Activated B cell treated with CpG ODN at 0.5 μM for 24 hours (primary cell): Measurements from ENCODE around the gene TDRD9. TPM values are rescaled to one million over a fixed set of nuclear protein-coding genes. Genes with fewer than 3 reads are reported as not detected.

Source experiments
- ATAC-seq: fragments of 200-7000 bp; cut with Tn5 transposase; one replicate; pipeline ENCODE4 v1.10.0; 2021; ENCODE audit warnings: low read depth, mild to moderate bottlenecking, moderate library complexity
- CTCF ChIA-PET: fragments of 350-600 bp; sonication (Branson Sonifier 250); formaldehyde crosslinking; loops from one replicate; lab custom pipeline; 2021; ENCODE audit warnings: antibody characterized with exemption; lab: Charles Lee
- POLR2A ChIA-PET: fragments of 350-600 bp; sonication (Branson Sonifier 250); formaldehyde crosslinking; loops from one replicate; lab custom pipeline; 2021; ENCODE audit warnings: antibody characterized with exemption; lab: Charles Lee
- DNase-seq: peaks from one replicate; pipeline ENCODE4 v3.0.0; 2022
- H3K27ac Mint-ChIP-seq: one replicate; pipeline ENCODE4 v1.8.0; 2020; ENCODE audit warnings: mixed read lengths
- H3K27me3 Mint-ChIP-seq: one replicate; pipeline ENCODE4 v1.8.0; 2021; ENCODE audit warnings: mixed read lengths
- H3K36me3 Mint-ChIP-seq: one replicate; pipeline ENCODE4 v1.8.0; 2021; ENCODE audit warnings: low read depth, mixed read lengths
- H3K4me1 Mint-ChIP-seq: one replicate; pipeline ENCODE4 v1.8.0; 2021; ENCODE audit warnings: mixed read lengths
- H3K4me3 Mint-ChIP-seq: one replicate; pipeline ENCODE4 v1.8.0; 2020; ENCODE audit warnings: mild to moderate bottlenecking, mixed read lengths
- H3K9me3 Mint-ChIP-seq: one replicate; pipeline ENCODE4 v1.8.0; 2020; ENCODE audit warnings: mixed read lengths
- intact Hi-C: fragments of 100-400 bp; cut with micrococcal nuclease; formaldehyde crosslinking; loops from one replicate; pipeline ENCODE4 v1.15.1; 2024
- total RNA-seq: library from RNA; stranded (reverse); gene quantifications from 2 replicates; pipeline ENCODE4 v1.2.3, GENCODE V29; 2022
- TF ChIP-seq, protein P1 (sequence below): fragments of 200-600 bp; IDR thresholded peaks from one replicate; pipeline ENCODE4 v1.8.0; 2022; ENCODE audit warnings: antibody characterized with exemption, mild to moderate bottlenecking

TDRD9 gene
- total RNA-seq, 1 donor from 2014 or later, result 3.1 TPM

DNA sequence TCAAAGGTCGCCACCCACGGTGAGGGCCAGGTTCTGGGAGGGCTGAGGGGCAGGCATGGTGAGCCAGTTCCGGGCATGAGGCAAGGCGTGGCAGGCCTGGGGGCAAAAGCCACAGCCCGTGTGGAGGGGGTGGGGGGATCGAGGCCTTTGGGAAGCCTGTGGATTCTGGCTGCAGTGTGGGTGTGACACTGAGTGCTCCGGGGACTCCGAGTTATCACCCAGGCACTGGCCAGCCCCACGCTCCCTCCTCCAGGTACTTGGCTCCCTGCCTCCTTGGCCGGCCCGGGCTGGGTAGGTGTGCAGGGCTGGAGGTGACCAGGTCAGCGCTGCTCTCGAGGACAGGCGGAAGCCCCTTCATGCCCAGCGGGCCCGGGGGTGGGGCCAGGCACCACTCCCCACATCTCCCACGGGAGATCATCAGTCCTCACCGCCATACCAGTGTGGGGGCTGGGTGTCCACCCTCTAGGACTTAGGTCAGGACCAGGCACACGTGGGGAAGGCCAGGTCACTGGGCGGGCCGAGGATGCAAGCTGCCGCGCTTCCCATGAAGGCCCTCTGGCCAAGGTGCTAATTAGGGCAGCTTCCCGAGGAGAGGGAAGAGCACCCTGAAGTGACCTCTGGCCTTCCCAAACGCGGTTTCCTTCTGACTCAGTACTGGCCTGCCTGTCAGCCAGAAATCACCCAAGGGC is 34.1 kb upstream of the TDRD9 start:
- ChIA-PET POLR2A (no interaction called here), CTCF (no interaction called here)
- H3K4me1 Mint-ChIP-seq, result no peaks in the 10 kb centered on the region
- ATAC-seq, result no peak
- intact Hi-C loops, result no loop called here
- H3K36me3 Mint-ChIP-seq, result no peaks in the 10 kb centered on the region
- TF ChIP-seq, protein P1, sequence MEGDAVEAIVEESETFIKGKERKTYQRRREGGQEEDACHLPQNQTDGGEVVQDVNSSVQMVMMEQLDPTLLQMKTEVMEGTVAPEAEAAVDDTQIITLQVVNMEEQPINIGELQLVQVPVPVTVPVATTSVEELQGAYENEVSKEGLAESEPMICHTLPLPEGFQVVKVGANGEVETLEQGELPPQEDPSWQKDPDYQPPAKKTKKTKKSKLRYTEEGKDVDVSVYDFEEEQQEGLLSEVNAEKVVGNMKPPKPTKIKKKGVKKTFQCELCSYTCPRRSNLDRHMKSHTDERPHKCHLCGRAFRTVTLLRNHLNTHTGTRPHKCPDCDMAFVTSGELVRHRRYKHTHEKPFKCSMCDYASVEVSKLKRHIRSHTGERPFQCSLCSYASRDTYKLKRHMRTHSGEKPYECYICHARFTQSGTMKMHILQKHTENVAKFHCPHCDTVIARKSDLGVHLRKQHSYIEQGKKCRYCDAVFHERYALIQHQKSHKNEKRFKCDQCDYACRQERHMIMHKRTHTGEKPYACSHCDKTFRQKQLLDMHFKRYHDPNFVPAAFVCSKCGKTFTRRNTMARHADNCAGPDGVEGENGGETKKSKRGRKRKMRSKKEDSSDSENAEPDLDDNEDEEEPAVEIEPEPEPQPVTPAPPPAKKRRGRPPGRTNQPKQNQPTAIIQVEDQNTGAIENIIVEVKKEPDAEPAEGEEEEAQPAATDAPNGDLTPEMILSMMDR, result no peak
- no peak for DNase-seq
- no peak overlapping the region for H3K4me3 Mint-ChIP-seq
- no peak overlapping the region for H3K27ac Mint-ChIP-seq
- no peaks in the 10 kb centered on the region for H3K27me3 Mint-ChIP-seq
- H3K9me3 Mint-ChIP-seq, result no peaks in the 10 kb centered on the region

DNA sequence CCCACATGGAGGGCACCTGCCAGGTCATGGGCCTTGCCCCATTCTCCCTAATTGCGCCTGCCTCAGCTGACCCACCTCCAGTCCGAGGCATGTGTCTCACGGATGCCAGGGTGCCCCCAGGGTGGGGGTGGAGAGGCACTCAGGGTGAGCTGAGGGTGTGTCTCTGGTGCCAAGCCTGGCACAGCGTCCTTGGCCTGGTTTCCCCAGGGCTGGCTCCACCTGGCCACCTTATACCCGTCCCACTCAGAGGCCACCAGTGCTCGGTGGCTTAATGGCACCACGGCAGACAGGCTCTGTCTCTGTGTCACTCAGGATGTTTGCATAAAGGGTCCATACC is 33.6 kb upstream of the TDRD9 start:
- intact Hi-C loops, result no loop called here
- no peak overlapping the region for H3K4me3 Mint-ChIP-seq
- ChIA-PET POLR2A (interaction anchor here (0.6 kb wide), 1 partner anchor 11 kb away, joined by 3 read pairs; no protein-coding TSS in a partner anchor), CTCF (no interaction called here)
- no peak overlapping the region for H3K27ac Mint-ChIP-seq
- no peak for ATAC-seq
- H3K4me1 Mint-ChIP-seq, result no peaks in the 10 kb centered on the region
- no peaks in the 10 kb centered on the region for H3K27me3 Mint-ChIP-seq
- DNase-seq, result no peak
- H3K9me3 Mint-ChIP-seq, result no peaks in the 10 kb centered on the region
- no peaks in the 10 kb centered on the region for H3K36me3 Mint-ChIP-seq
- TF ChIP-seq, protein P1, result no peak

DNA sequence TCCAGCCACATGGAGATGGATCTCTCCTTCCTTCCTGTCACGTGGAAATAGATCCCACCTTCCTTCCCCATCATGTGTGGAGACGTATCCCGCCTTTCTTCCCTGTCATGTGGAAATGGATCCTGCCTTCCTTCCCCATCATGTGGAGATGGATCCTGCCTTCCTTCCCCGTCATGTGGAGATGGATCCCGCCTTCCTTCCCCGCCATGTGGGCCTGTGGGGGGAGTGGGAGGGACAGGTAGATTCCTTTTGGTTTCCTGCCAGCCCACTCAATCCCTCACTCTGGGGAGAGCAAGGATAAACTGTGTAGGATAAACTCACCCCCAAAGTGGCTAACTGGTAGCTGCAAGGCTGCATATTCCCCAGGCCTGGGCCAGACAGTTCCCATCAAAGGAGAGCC is 31.7 kb upstream of the TDRD9 start:
- H3K9me3 Mint-ChIP-seq, result no peaks in the 10 kb centered on the region
- TF ChIP-seq, protein P1, result no peak
- H3K36me3 Mint-ChIP-seq, result no peaks in the 10 kb centered on the region
- H3K27ac Mint-ChIP-seq, result no peak overlapping the region
- ATAC-seq (no peak), DNase-seq (no peak)
- POLR2A ChIA-PET, result no interaction called here
- no peaks in the 10 kb centered on the region for H3K27me3 Mint-ChIP-seq
- no peak overlapping the region for H3K4me3 Mint-ChIP-seq
- peaks cover 5% of the 10 kb centered on the region for H3K4me1 Mint-ChIP-seq
- CTCF ChIA-PET, result no interaction called here
- intact Hi-C loops, result no loop called here

DNA sequence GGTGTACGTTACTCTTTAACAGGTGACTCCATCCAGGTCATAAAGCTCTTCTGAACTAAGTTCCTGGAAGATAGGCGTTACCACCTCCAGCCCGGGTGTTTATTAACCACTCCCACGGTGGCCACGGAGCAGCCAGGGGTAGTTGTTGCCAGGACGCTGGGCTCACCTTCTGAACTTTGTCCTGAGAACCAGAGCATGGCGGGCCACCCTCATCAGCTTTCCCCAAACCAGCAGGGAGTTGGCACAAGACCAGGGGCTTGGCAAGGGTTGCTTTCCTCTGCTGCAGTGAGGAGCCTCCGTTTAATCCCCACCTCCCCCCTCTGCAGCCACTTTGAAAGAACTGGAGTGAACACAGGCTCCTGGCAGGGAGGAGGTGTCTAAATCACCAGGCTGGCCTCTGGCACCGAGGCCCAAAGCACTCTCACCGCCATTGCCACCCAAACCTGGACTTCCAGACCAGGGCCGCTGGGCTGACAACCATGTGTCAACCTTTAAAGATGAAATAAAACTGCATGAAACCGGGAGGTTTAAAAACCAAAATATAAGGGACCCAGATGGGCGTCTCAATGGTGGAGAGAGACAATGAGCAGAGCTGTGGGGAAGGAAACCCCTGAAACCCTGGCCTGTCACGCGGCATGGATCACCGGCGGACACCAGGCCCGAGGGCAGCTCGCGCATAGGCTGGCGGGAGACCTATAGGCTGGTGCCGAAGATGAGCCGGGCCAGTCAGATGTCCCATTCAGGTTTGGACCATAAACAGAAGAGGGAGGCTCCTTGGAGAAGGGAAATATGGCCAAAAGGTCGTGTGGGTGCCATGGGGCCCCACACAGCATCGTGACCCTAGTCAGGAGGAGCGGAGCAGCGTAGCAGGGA is 30.9 kb upstream of the TDRD9 start:
- H3K4me1 Mint-ChIP-seq, result peaks cover 5% of the 10 kb centered on the region
- no peak overlapping the region for H3K27ac Mint-ChIP-seq
- intact Hi-C loops, result no loop called here
- ATAC-seq (no peak), DNase-seq (no peak)
- no peak overlapping the region for H3K4me3 Mint-ChIP-seq
- TF ChIP-seq, protein P1, result no peak
- POLR2A ChIA-PET, result no interaction called here
- H3K36me3 Mint-ChIP-seq, result no peaks in the 10 kb centered on the region
- H3K27me3 Mint-ChIP-seq, result no peaks in the 10 kb centered on the region
- no peaks in the 10 kb centered on the region for H3K9me3 Mint-ChIP-seq
- CTCF ChIA-PET, result no interaction called here

DNA sequence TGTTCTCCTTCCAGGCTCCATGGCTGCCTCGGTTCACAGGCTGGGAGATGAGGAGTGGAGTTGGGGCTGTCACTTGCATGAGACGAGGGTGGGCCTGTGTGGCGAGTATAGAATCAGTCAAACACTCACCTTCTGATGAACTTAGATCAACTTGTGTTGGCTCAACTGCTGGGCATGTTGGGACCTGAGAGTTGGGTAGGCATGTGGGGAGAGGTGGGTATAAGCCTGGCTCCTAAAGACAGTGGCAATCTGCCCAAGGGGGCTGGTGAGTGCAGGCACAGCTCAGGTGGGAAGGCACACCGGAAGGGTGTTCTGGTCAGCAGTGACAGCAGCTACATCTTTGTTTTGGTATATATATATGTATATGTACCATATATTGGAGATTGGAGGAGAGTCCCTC is 30.1 kb upstream of the TDRD9 start:
- POLR2A ChIA-PET, result no interaction called here

More for the DNA sequence above, 30.1 kb upstream of the TDRD9 start:
- CTCF ChIA-PET, result no interaction called here
- Mint-ChIP-seq H3K27me3 (no peaks in the 10 kb centered on the region), H3K27ac (no peak overlapping the region), H3K36me3 (no peaks in the 10 kb centered on the region), H3K9me3 (no peaks in the 10 kb centered on the region), H3K4me3 (no peak overlapping the region), H3K4me1 (peaks cover 5% of the 10 kb centered on the region)
- ATAC-seq (no peak), DNase-seq (no peak)
- TF ChIP-seq, protein P1, result no peak
- intact Hi-C loops, result no loop called here
